Measurements from ENCODE around the gene SEMA3F.

DNA sequence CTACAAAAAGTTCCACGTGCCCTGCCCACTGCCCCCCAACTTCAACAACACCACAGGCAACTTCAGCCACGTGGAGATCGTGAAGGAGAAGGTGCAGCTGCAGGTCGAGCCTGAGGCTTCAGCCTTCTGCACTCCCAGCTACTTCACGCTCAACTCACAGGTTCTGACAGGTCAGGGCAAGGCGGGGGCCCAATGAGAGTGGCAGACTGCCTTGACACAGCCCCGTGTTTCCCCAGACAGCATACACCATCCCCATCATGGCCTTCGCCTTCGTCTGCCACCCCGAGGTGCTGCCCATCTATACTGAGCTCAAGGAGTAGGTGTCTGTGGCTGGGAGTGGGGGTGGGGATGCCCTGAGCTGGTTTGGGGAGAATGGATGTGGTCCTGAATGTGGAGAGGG, 62.6 kb downstream of the SEMA3F start:
- TF ChIP-seq, protein P1, sequence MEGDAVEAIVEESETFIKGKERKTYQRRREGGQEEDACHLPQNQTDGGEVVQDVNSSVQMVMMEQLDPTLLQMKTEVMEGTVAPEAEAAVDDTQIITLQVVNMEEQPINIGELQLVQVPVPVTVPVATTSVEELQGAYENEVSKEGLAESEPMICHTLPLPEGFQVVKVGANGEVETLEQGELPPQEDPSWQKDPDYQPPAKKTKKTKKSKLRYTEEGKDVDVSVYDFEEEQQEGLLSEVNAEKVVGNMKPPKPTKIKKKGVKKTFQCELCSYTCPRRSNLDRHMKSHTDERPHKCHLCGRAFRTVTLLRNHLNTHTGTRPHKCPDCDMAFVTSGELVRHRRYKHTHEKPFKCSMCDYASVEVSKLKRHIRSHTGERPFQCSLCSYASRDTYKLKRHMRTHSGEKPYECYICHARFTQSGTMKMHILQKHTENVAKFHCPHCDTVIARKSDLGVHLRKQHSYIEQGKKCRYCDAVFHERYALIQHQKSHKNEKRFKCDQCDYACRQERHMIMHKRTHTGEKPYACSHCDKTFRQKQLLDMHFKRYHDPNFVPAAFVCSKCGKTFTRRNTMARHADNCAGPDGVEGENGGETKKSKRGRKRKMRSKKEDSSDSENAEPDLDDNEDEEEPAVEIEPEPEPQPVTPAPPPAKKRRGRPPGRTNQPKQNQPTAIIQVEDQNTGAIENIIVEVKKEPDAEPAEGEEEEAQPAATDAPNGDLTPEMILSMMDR (IDR thresholded peaks at IDR 0.05 in 4 of 5, conservative IDR thresholded peaks at IDR 0.05 in 1 of 5) = no peak
- TF ChIP-seq POLR2A (IDR thresholded peaks at IDR 0.05) = no peak

Measured in gastrocnemius medialis (tissue), 4 donors.